H9 (cell line): ENCODE measurements around the gene KLHL10. TPM values are rescaled to one million over a fixed set of nuclear protein-coding genes. Genes with fewer than 3 reads are reported as not detected.

ENCODE experiments used
- DNase-seq: peaks from one replicate; pipeline ENCODE4 v3.0.0-alpha.2; 2017
- H2AFZ ChIP-seq: one replicate; pipeline ENCODE4 v1.6.1; 2013; ENCODE audit warnings: mild to moderate bottlenecking, low read length, control low read depth, moderate library complexity
- H2AK5ac ChIP-seq: 2 replicates; pipeline ENCODE4 v1.6.1; 2013; ENCODE audit warnings: low read length, control low read depth, mixed read lengths; ENCODE audit not compliant: insufficient read length
- H2BK120ac ChIP-seq: one replicate; pipeline ENCODE4 v1.6.1; 2013; ENCODE audit warnings: low read depth, mild to moderate bottlenecking, low read length, control low read depth, inconsistent platforms; ENCODE audit not compliant: poor library complexity, severe bottlenecking
- H2BK12ac ChIP-seq: 2 replicates; pipeline ENCODE4 v1.6.1; 2013; ENCODE audit warnings: low read length, control low read depth, mixed read lengths, low read depth; ENCODE audit not compliant: insufficient read length
- H2BK15ac ChIP-seq: 2 replicates; pipeline ENCODE4 v1.6.1; 2013; ENCODE audit warnings: low read depth, low read length, control low read depth
- H2BK20ac ChIP-seq: one replicate; pipeline ENCODE4 v1.6.1; 2013; ENCODE audit warnings: low read depth, mild to moderate bottlenecking, low read length, control low read depth, inconsistent platforms; ENCODE audit not compliant: poor library complexity, severe bottlenecking
- H2BK5ac ChIP-seq: 2 replicates; pipeline ENCODE4 v1.6.1; 2013; ENCODE audit warnings: low read length, control low read depth, mixed read lengths; ENCODE audit not compliant: insufficient read length
- H3K14ac ChIP-seq: 2 replicates; pipeline ENCODE4 v1.6.1; 2013; ENCODE audit warnings: low read length, control low read depth; ENCODE audit not compliant: insufficient read depth
- H3K18ac ChIP-seq: 2 replicates; pipeline ENCODE4 v1.6.1; 2013; ENCODE audit warnings: low read depth, mild to moderate bottlenecking, mixed read lengths, low read length, control low read depth; ENCODE audit not compliant: insufficient read length
- H3K23ac ChIP-seq: 2 replicates; pipeline ENCODE4 v1.6.1; 2013; ENCODE audit warnings: low read length, control low read depth, mixed read lengths, low read depth; ENCODE audit not compliant: insufficient read length
- H3K23me2 ChIP-seq: 2 replicates; pipeline ENCODE4 v1.6.1; 2013; ENCODE audit warnings: low read depth, mild to moderate bottlenecking, mixed read lengths, low read length, control low read depth; ENCODE audit not compliant: insufficient read length, poor library complexity, severe bottlenecking
- H3K27ac ChIP-seq: 2 replicates; pipeline ENCODE4 v1.5.1; 2013; ENCODE audit warnings: low read length, control low read depth, mixed read lengths, low read depth; ENCODE audit not compliant: insufficient read length
- H3K27me3 ChIP-seq: 2 replicates; pipeline ENCODE4 v1.6.1; 2013; ENCODE audit warnings: low read length, control low read depth, inconsistent platforms; ENCODE audit not compliant: insufficient read depth
- H3K4ac ChIP-seq: 2 replicates; pipeline ENCODE4 v1.6.1; 2013; ENCODE audit warnings: low read depth, mild to moderate bottlenecking, control low read depth, inconsistent platforms, low read length, moderate library complexity
- H3K4me1 ChIP-seq: 2 replicates; pipeline ENCODE4 v1.6.1; 2013; ENCODE audit warnings: low read length, control low read depth, inconsistent platforms; ENCODE audit not compliant: insufficient read depth
- H3K4me2 ChIP-seq: 2 replicates; pipeline ENCODE4 v1.6.1; 2013; ENCODE audit warnings: low read length, control low read depth, mixed read lengths; ENCODE audit not compliant: insufficient read length, insufficient read depth
- H3K56ac ChIP-seq: 2 replicates; pipeline ENCODE4 v1.6.1; 2013; ENCODE audit warnings: low read depth, mild to moderate bottlenecking, mixed read lengths, low read length, control low read depth; ENCODE audit not compliant: insufficient read length
- H3K79me1 ChIP-seq: 2 replicates; pipeline ENCODE4 v1.6.1; 2013; ENCODE audit warnings: low read depth, mild to moderate bottlenecking, moderate library complexity, low read length, control low read depth, inconsistent platforms; ENCODE audit not compliant: insufficient read depth, poor library complexity, severe bottlenecking
- H3K79me2 ChIP-seq: 2 replicates; pipeline ENCODE4 v1.6.1; 2013; ENCODE audit warnings: low read length, control low read depth, inconsistent platforms; ENCODE audit not compliant: insufficient read depth
- H3K9ac ChIP-seq: 2 replicates; pipeline ENCODE4 v1.6.1; 2013; ENCODE audit warnings: low read length, control low read depth, mixed read lengths; ENCODE audit not compliant: insufficient read length; ENCODE audit errors: extremely low read depth
- H3K9me3 ChIP-seq: one replicate; pipeline ENCODE4 v1.6.1; 2013; ENCODE audit warnings: low read depth, low read length, inconsistent platforms; ENCODE audit not compliant: control insufficient read depth
- H3T11ph ChIP-seq: one replicate; pipeline ENCODE4 v1.6.1; 2013; ENCODE audit warnings: mild to moderate bottlenecking, low read length, control low read depth, inconsistent platforms
- H4K20me1 ChIP-seq: one replicate; pipeline ENCODE4 v1.6.1; 2013; ENCODE audit not compliant: control insufficient read depth, insufficient read length, insufficient read depth
- H4K5ac ChIP-seq: 2 replicates; pipeline ENCODE4 v1.6.1; 2013; ENCODE audit warnings: low read depth, mild to moderate bottlenecking, mixed read lengths, low read length, control low read depth; ENCODE audit not compliant: insufficient read length
- H4K8ac ChIP-seq: replicated peaks from 2 replicates; pipeline ENCODE4 v1.6.1; 2013; ENCODE audit warnings: low read length, control low read depth, mixed read lengths, low read depth; ENCODE audit not compliant: insufficient read length
- H4K91ac ChIP-seq: 2 replicates; pipeline ENCODE4 v1.6.1; 2013; ENCODE audit warnings: low read depth, mild to moderate bottlenecking, moderate library complexity, mixed read lengths, low read length, control low read depth; ENCODE audit not compliant: insufficient read length
- H3K27ac Mint-ChIP-seq, 3 experiments: 2 replicates in 2 of 3; 3 replicates in 1 of 3; pipeline ENCODE4 v1.8.0; 2020 to 2021; ENCODE audit warnings: mixed read lengths in 3 of 3, mild to moderate bottlenecking in 1 of 3, moderate library complexity in 1 of 3
- H3K27me3 Mint-ChIP-seq: 2 replicates; pipeline ENCODE4 v1.8.0; 2021; ENCODE audit warnings: low read depth, mild to moderate bottlenecking, moderate library complexity, mixed read lengths
- H3K36me3 Mint-ChIP-seq, 3 experiments: 2 replicates in 2 of 3; 3 replicates in 1 of 3; pipeline ENCODE4 v1.8.0; 2020 to 2021; ENCODE audit warnings: low read depth in 3 of 3, mixed read lengths in 3 of 3; ENCODE audit not compliant: insufficient read depth in 1 of 3
- H3K4me1 Mint-ChIP-seq, 2 experiments: 2 replicates each; pipeline ENCODE4 v1.8.0; 2020; ENCODE audit warnings: mixed read lengths in 2 of 2
- H3K4me3 Mint-ChIP-seq, 2 experiments: 2 replicates in 1 of 2; 3 replicates in 1 of 2; pipeline ENCODE4 v1.8.0; 2020 to 2021; ENCODE audit warnings: mild to moderate bottlenecking in 2 of 2, mixed read lengths in 2 of 2, moderate library complexity in 1 of 2
- H3K9me3 Mint-ChIP-seq, 2 experiments: 2 replicates in 1 of 2; 3 replicates in 1 of 2; pipeline ENCODE4 v1.8.0; 2020; ENCODE audit warnings: mild to moderate bottlenecking in 2 of 2, mixed read lengths in 2 of 2, moderate library complexity in 1 of 2
- CTCF ChIP-seq: fragments of 200-600 bp; sonication (generic); conservative IDR thresholded peaks from 3 replicates; pipeline ENCODE4 v1.8.0; 2021; ENCODE audit warnings: antibody characterized with exemption, mild to moderate bottlenecking
- WGBS: extraction: QIAGEN DNeasy Blood & Tissue Kit; methylation state at CpG from one replicate; pipeline ENCODE4 v1.1.7; 2013; ENCODE audit warnings: missing lambda C conversion rate, low lambda C conversion rate, mixed read lengths; ENCODE audit not compliant: insufficient read length; ENCODE audit errors: extremely low coverage; 5-methylcytosine and 5-hydroxymethylcytosine counted together
- total RNA-seq: library from RNA; stranded (reverse); gene quantifications from 2 replicates; pipeline ENCODE4 v1.2.1, GENCODE V29; 2021

Gene KLHL10
- total RNA-seq, 1 experiment from 2014 or later: 0.46 TPM

- peaks cover 2% of the 10 kb centered on the region for H3K79me1 ChIP-seq
- H2AK5ac ChIP-seq: no peak overlapping the region
- no peak overlapping the region for H3K23ac ChIP-seq
- peak overlapping the region; percentile 91 to 99 for H3K4me3 Mint-ChIP-seq
- H3T11ph ChIP-seq: no peak overlapping the region
- no peak for TF ChIP-seq CTCF
- no peak overlapping the region for H2BK120ac ChIP-seq
- H3K36me3 Mint-ChIP-seq: peaks cover 25 to 27% (median 26%) of the 10 kb centered on the region in 3 experiments
- no peaks in the 10 kb centered on the region for H3K9me3 ChIP-seq
- H2BK5ac ChIP-seq: no peak overlapping the region
- H4K8ac ChIP-seq: no peak overlapping the region
- H3K27me3 Mint-ChIP-seq: peaks cover 11% of the 10 kb centered on the region
- peaks cover 23 to 24% of the 10 kb centered on the region in 2 experiments for H3K4me1 Mint-ChIP-seq
- no peaks in the 10 kb centered on the region for H3K27me3 ChIP-seq
- H4K20me1 ChIP-seq: no peaks in the 10 kb centered on the region
- H3K79me2 ChIP-seq: peaks cover 14% of the 10 kb centered on the region; the same call in 1 of the 2 replicates
- H3K56ac ChIP-seq: no peak overlapping the region
- no peak overlapping the region for H4K5ac ChIP-seq
- no peak overlapping the region for H3K4ac ChIP-seq
- H3K4me1 ChIP-seq: peaks cover 4% of the 10 kb centered on the region; the same call in 1 of the 2 replicates
- peak; percentile 49 for DNase-seq
- 0 out of 2 replicates have a peak overlapping the region, but pooled peaks have one; percentile 1 for H3K14ac ChIP-seq
- no peak overlapping the region for H3K9ac ChIP-seq
- H3K9me3 Mint-ChIP-seq: peaks cover 0 to 10% of the 10 kb centered on the region in 2 experiments; a peak in 3 of 5 replicates
- H2BK20ac ChIP-seq: no peak overlapping the region
- WGBS: no CpG with 5 or more reads among the region's 58 CpGs
- peak overlapping the region; percentile 76 for H3K4me2 ChIP-seq
- H2BK12ac ChIP-seq: no peak overlapping the region
- H3K18ac ChIP-seq: no peak overlapping the region
- no peak overlapping the region for H3K27ac ChIP-seq
- no peak overlapping the region for H4K91ac ChIP-seq
- no peak overlapping the region; a peak in 2 of 7 replicates for H3K27ac Mint-ChIP-seq
- H2AFZ ChIP-seq: no peak overlapping the region
- no peak overlapping the region for H2BK15ac ChIP-seq
- H3K23me2 ChIP-seq: peaks cover 16% of the 10 kb centered on the region
Observed at GRCh38 chr17:41810659-41811548, 26.7 kb upstream of the KLHL10 start.
